Measurements from ENCODE around the gene ZDHHC17.
"Not testable (repeated sequence)": the region's sequence is repeated elsewhere in the genome, so short reads cannot be mapped to it uniquely, and the experiment has no call there.

GRCh38 chr12:76779310-76779709 is 15.4 kb downstream of the ZDHHC17 start:
- TF ChIP-seq, protein P1, sequence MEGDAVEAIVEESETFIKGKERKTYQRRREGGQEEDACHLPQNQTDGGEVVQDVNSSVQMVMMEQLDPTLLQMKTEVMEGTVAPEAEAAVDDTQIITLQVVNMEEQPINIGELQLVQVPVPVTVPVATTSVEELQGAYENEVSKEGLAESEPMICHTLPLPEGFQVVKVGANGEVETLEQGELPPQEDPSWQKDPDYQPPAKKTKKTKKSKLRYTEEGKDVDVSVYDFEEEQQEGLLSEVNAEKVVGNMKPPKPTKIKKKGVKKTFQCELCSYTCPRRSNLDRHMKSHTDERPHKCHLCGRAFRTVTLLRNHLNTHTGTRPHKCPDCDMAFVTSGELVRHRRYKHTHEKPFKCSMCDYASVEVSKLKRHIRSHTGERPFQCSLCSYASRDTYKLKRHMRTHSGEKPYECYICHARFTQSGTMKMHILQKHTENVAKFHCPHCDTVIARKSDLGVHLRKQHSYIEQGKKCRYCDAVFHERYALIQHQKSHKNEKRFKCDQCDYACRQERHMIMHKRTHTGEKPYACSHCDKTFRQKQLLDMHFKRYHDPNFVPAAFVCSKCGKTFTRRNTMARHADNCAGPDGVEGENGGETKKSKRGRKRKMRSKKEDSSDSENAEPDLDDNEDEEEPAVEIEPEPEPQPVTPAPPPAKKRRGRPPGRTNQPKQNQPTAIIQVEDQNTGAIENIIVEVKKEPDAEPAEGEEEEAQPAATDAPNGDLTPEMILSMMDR (IDR thresholded peaks at IDR 0.05): not testable (repeated sequence)
- not testable (repeated sequence) for TF ChIP-seq FOSL2 (IDR thresholded peaks at IDR 0.05; ENCODE audit: borderline replicate concordance, low read depth); RXRA (IDR thresholded peaks at IDR 0.05; ENCODE audit: borderline replicate concordance, low read depth); EP300 (IDR thresholded peaks at IDR 0.05; ENCODE audit: borderline replicate concordance in 1 of 2, low read depth in 1 of 2, low read length in 1 of 2); POLR2AphosphoS5 (IDR thresholded peaks at IDR 0.05; ENCODE audit: low read depth, low read length); RFX5 (IDR thresholded peaks at IDR 0.05; ENCODE audit: low read length); SMC3 (IDR thresholded peaks at IDR 0.05; ENCODE audit: low read depth, low read length); TCF12 (IDR thresholded peaks at IDR 0.05); GABPA (IDR thresholded peaks at IDR 0.05; ENCODE audit: low read depth); EZH2phosphoT487 (IDR thresholded peaks at IDR 0.05; ENCODE audit: borderline replicate concordance, low read depth); REST (IDR thresholded peaks at IDR 0.05; ENCODE audit: low read depth, low read length)
- TF ChIP-seq, protein P2, sequence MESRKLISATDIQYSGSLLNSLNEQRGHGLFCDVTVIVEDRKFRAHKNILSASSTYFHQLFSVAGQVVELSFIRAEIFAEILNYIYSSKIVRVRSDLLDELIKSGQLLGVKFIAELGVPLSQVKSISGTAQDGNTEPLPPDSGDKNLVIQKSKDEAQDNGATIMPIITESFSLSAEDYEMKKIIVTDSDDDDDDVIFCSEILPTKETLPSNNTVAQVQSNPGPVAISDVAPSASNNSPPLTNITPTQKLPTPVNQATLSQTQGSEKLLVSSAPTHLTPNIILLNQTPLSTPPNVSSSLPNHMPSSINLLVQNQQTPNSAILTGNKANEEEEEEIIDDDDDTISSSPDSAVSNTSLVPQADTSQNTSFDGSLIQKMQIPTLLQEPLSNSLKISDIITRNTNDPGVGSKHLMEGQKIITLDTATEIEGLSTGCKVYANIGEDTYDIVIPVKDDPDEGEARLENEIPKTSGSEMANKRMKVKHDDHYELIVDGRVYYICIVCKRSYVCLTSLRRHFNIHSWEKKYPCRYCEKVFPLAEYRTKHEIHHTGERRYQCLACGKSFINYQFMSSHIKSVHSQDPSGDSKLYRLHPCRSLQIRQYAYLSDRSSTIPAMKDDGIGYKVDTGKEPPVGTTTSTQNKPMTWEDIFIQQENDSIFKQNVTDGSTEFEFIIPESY (IDR thresholded peaks at IDR 0.05; ENCODE audit: borderline replicate concordance, low read depth): not testable (repeated sequence)

Measured in SK-N-SH (cell line).